ENCODE results near the gene RABL6.

The RABL6 gene

DNA sequence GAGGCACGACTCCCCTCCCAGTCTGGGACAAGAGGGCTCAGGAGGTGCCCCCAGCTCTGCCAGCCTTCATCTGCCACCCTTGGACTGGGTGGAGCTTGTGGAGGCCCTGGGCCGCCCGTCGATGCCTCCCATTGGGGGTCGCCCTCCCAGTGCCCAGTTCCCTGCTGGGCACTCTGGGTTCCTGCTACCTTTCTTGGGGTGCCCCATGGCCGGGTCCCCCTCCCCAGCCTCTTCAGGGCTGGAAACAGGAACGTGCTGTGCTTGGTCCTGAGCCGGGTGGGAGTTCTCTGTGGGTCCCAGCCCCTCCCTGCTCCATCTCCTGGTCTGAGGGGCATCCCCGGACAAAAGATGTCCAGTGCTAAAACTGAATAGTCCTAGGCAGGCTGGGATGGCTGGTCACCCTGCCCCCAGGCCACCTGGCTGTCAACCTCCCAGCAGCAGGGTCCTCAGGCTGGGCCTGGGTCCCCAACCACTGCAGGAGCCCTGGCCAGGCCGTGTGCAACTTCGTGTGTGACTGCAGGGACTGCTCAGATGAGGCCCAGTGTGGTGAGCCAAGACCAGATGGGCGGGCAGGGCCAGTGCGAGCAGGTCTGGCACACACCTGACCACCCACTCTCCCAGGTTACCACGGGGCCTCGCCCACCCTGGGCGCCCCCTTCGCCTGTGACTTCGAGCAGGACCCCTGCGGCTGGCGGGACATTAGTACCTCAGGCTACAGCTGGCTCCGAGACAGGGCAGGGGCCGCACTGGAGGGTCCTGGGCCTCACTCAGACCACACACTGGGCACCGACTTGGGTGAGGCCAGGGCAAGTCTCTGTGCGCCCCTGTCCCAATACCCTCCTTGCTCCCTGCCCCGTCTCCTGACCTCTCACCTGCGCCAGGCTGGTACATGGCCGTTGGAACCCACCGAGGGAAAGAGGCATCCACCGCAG, 45.2 kb downstream of the RABL6 start:
- peak overlapping the region; percentile 98 for H3K27ac ChIP-seq
- ChIA-PET CTCF (no interaction called here), POLR2A (ENCODE audit: low non-redundant PET) (interaction anchor here (0.5 to 1.1 kb wide), 2 partner anchors 30 to 125 kb away, joined by 3 to 5 read pairs; no protein-coding TSS in a partner anchor)

DNA sequence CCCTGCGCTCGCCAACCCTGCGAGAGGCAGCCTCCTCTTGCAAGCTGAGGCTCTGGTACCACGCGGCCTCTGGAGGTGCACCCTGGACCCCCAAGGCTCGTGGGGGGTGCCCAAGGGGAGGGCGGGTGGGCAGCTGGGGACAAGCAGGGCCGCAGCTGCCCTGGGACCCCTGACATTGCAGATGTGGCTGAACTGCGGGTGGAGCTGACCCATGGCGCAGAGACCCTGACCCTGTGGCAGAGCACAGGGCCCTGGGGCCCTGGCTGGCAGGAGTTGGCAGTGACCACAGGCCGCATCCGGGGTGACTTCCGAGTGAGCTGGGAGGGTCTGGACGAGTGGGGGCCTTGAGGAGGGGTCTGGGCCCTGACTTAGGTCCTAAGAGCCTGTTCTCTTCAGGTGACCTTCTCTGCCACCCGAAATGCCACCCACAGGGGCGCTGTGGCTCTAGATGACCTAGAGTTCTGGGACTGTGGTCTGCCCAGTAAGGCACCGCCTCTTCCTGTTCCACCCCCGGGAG, 45.9 kb downstream of the RABL6 start:
- no peak for TF ChIP-seq CTCF (conservative IDR thresholded peaks at IDR 0.05; ENCODE audit: low read depth)
- H3K27ac ChIP-seq, result peak overlapping the region; percentile 98
- DNase-seq (ENCODE audit: low spot score), result no peak
- POLR2A ChIA-PET (ENCODE audit: low non-redundant PET), result interaction anchor here (1.1 kb wide), 1 partner anchor 29 kb away, joined by 5 read pairs; no protein-coding TSS in a partner anchor
- CTCF ChIA-PET, result no interaction called here

More for the DNA sequence above, 45.2 kb downstream of the RABL6 start:
- DNase-seq (ENCODE audit: low spot score), result no peak
- no peak for TF ChIP-seq CTCF (conservative IDR thresholded peaks at IDR 0.05; ENCODE audit: low read depth)

GRCh38 chr9:136854113-136854841, 46.5 kb downstream of the RABL6 start:
- no peak for DNase-seq (ENCODE audit: low spot score)
- ChIA-PET POLR2A (ENCODE audit: low non-redundant PET) (interaction anchor here (1.1 kb wide), 1 partner anchor 29 kb away, joined by 5 read pairs; no protein-coding TSS in a partner anchor), CTCF (interaction anchor here (0.8 kb wide), 1 partner anchor 10 kb away, joined by 3 read pairs; no protein-coding TSS in a partner anchor)
- TF ChIP-seq CTCF (conservative IDR thresholded peaks at IDR 0.05; ENCODE audit: low read depth), result no peak
- H3K27ac ChIP-seq, result peak overlapping the region; percentile 98

GRCh38 chr9:136854842-136855460, 47.2 kb downstream of the RABL6 start:
- no peak for DNase-seq (ENCODE audit: low spot score)
- no peak for TF ChIP-seq CTCF (conservative IDR thresholded peaks at IDR 0.05; ENCODE audit: low read depth)
- peak overlapping the region; percentile 98 for H3K27ac ChIP-seq
- CTCF ChIA-PET, result interaction anchor here (0.6 to 0.8 kb wide), 2 partner anchors 11 to 416 kb away, joined by 3 read pairs; no protein-coding TSS in a partner anchor
- POLR2A ChIA-PET (ENCODE audit: low non-redundant PET), result no interaction called here

- POLR2A ChIA-PET (ENCODE audit: low non-redundant PET), result no interaction called here
- no peak for DNase-seq (ENCODE audit: low spot score)
- CTCF ChIA-PET, result interaction anchor here (0.6 to 1.0 kb wide), 3 partner anchors 13 to 415 kb away, joined by 3 to 4 read pairs (median 3); no protein-coding TSS in a partner anchor
These were observed 47.8 kb downstream of the RABL6 start for GRCh38 chr9:136855461-136856078.

More at GRCh38 chr9:136855461-136856078, 47.8 kb downstream of the RABL6 start:
- peak overlapping the region; percentile 98 for H3K27ac ChIP-seq
- no peak for TF ChIP-seq CTCF (conservative IDR thresholded peaks at IDR 0.05; ENCODE audit: low read depth)

All from RWPE1 (cell line).